H1 (cell line): ENCODE measurements around the gene EMX1. TPM values are rescaled to one million over a fixed set of nuclear protein-coding genes. Genes with fewer than 3 reads are reported as not detected.
A peak's percentile ranks its signal among the peaks of the same experiment; 100 is the strongest.

ENCODE experiments used
- ASH2L ChIP-seq: fragments of 200-600, 300-600 bp; sonication (generic); IDR thresholded peaks from one replicate; pipeline ENCODE4 v1.7.1; 2017; ENCODE audit warnings: low read length
- CBX5 ChIP-seq: fragments of 300-800, 300-1000 bp; sonication (generic); IDR thresholded peaks from 2 replicates; pipeline ENCODE4 v1.7.1; 2016; ENCODE audit warnings: antibody characterized with exemption, low read length, low read depth
- CEBPB ChIP-seq: IDR thresholded peaks from 2 replicates; pipeline ENCODE4 v1.6.1; 2012; ENCODE audit warnings: low read depth, low read length
- EZH2 ChIP-seq: fragments of 200-600 bp; sonication (generic); IDR thresholded peaks from 2 replicates; pipeline ENCODE4 v1.7.1; 2012; ENCODE audit warnings: low read depth, mild to moderate bottlenecking, moderate library complexity, low read length, inconsistent platforms; ENCODE audit not compliant: severe bottlenecking
- GABPA ChIP-seq: IDR thresholded peaks from 2 replicates; pipeline ENCODE4 v1.6.1; 2011; ENCODE audit warnings: mild to moderate bottlenecking, low read length, moderate library complexity, borderline replicate concordance; ENCODE audit not compliant: insufficient read depth
- HDAC2 ChIP-seq, 2 experiments: fragments of 300-600 bp in 1 of 2; sonication (generic) in 1 of 2; IDR thresholded peaks; 2 replicates each; pipeline ENCODE4 v1.6.1; 2011 to 2012; ENCODE audit warnings: low read depth in 2 of 2, low read length in 2 of 2, mild to moderate bottlenecking in 2 of 2, moderate library complexity in 2 of 2, borderline replicate concordance in 1 of 2, inconsistent platforms in 1 of 2
- HDAC6 ChIP-seq: IDR thresholded peaks from one replicate; pipeline ENCODE4 v1.7.1; 2012; ENCODE audit warnings: low read depth, mild to moderate bottlenecking, inconsistent platforms, low read length, moderate library complexity
- JUN ChIP-seq: IDR thresholded peaks from 2 replicates; pipeline ENCODE4 v1.6.1; 2011; ENCODE audit warnings: low read depth, mild to moderate bottlenecking, improper control_type of control experiment, low read length
- JUND ChIP-seq: IDR thresholded peaks from 2 replicates; pipeline ENCODE4 v1.6.1; 2011; ENCODE audit warnings: mild to moderate bottlenecking, improper control_type of control experiment, low read length
- KDM4A ChIP-seq: IDR thresholded peaks from one replicate; pipeline ENCODE4 v1.7.1; 2012; ENCODE audit warnings: low read depth, mild to moderate bottlenecking, moderate library complexity, low read length, inconsistent platforms; ENCODE audit not compliant: severe bottlenecking
- POLR2A ChIP-seq, 2 experiments: IDR thresholded peaks; 1 replicate in 1 of 2; 2 replicates in 1 of 2; pipeline ENCODE4 v1.6.1; 2011; ENCODE audit warnings: low read depth in 2 of 2, low read length in 2 of 2, mild to moderate bottlenecking in 2 of 2; ENCODE audit errors: control extremely low read depth in 1 of 2
- POU5F1 ChIP-seq: IDR thresholded peaks from 2 replicates; pipeline ENCODE4 v1.6.1; 2011; ENCODE audit warnings: low read depth, mild to moderate bottlenecking, low read length, moderate library complexity
- RAD21 ChIP-seq, 2 experiments: IDR thresholded peaks in 1 of 2; conservative IDR thresholded peaks in 1 of 2; 2 replicates each; pipeline ENCODE4 v1.6.1; 2011; ENCODE audit warnings: low read depth in 2 of 2, low read length in 2 of 2, improper control_type of control experiment in 1 of 2, inconsistent platforms in 1 of 2, mild to moderate bottlenecking in 1 of 2, moderate library complexity in 1 of 2
- RBBP5 ChIP-seq: IDR thresholded peaks from 2 replicates; pipeline ENCODE4 v1.7.1; 2012; ENCODE audit warnings: low read depth, mild to moderate bottlenecking, inconsistent platforms, low read length, moderate library complexity, borderline replicate concordance
- SAP30 ChIP-seq: fragments of 300-600 bp; sonication (generic); IDR thresholded peaks from 2 replicates; pipeline ENCODE4 v1.7.1; 2012; ENCODE audit warnings: low read length, moderate library complexity, mild to moderate bottlenecking, inconsistent platforms; ENCODE audit not compliant: insufficient read depth, insufficient replicate concordance
- SRF ChIP-seq: IDR thresholded peaks from 2 replicates; pipeline ENCODE4 v1.6.1; 2011; ENCODE audit warnings: mild to moderate bottlenecking, low read depth, low read length, moderate library complexity
- SUZ12 ChIP-seq: fragments of 200-600 bp; sonication (generic); IDR thresholded peaks from 2 replicates; pipeline ENCODE4 v1.6.1; 2012; ENCODE audit warnings: mild to moderate bottlenecking, inconsistent platforms, low read length, moderate library complexity, mixed read lengths
- TAF1 ChIP-seq: IDR thresholded peaks from 2 replicates; pipeline ENCODE4 v1.6.1; 2011; ENCODE audit warnings: mild to moderate bottlenecking, low read depth, low read length
- YY1 ChIP-seq: IDR thresholded peaks from 2 replicates; pipeline ENCODE4 v1.6.1; 2011; ENCODE audit warnings: low read depth, mild to moderate bottlenecking, low read length
- polyA plus RNA-seq, 7 experiments: library from polyadenylated mRNA; depleted of rRNA in 3 of 7; stranded (reverse) in 5 of 7; unstranded in 2 of 7; fragments of >200 nt in 5 of 7; fragments of 200-250 nt in 2 of 7; gene quantifications; 1 replicate in 5 of 7; 2 replicates in 1 of 7; 4 replicates in 1 of 7; pipeline versions ENCODE4 v1.2.1 to v1.2.3, GENCODE V29; 2011 to 2013; ENCODE audit warnings: missing spikeins in 2 of 7, mixed read lengths in 2 of 7
- total RNA-seq: library from RNA; stranded (reverse); fragmentation: NEBNext Ultra II Directional; extraction: Animal tissue kit (Norgen Biotek cat#: 25700); gene quantifications from 2 replicates; pipeline ENCODE4 v1.2.1, GENCODE V29; 2021
- TF ChIP-seq, protein P1 (sequence below): IDR thresholded peaks from 2 replicates; pipeline ENCODE4 v1.6.1; 2012; ENCODE audit warnings: low read length, inconsistent platforms
- TF ChIP-seq, protein P2 (sequence below): IDR thresholded peaks from 2 replicates; pipeline ENCODE4 v1.6.1; 2011; ENCODE audit warnings: low read length, improper control_type of control experiment

Gene EMX1
- total and polyA plus RNA-seq, 2 of the 8 experiments (the other 6 are each of a cell fraction or from before 2014, with no cell fraction given), result 2.4 to 4.9 TPM

DNA sequence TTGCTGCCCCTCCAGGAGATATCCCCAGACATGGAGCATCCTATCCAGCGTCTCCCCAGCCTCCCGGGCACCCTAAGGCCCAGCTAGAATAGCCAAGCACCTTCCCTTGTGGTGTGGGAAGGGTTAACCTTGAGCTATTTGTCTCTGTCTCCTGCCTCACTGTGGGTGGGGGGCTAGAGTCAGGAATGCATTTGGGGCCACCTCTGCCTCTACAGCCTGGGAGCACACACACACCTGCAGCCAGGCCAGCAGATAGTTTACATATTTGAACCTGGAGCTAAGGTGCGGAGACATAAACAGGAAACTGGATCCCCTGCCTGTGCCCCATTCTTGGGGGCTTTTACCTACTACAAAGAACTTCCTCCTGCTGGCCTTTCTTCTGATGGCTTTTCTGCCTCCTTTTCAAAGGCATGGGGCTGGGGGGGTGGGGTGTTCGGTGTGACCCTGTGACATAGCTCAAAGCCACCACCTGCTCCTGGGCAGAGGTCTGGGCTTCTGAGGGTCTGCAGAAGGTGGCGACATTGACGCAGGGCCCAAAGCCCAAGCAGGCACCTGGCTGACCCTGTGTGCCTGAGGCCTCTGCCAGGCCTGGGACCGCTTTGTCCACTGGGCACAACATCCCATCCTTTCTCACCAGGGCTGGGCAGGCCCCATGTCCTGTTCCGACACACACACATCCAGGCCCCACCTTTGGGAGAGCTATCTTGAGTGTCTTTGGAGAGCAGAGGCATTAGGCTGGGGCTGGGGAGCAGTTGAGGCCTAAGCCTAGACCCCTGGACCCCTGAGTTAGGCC is 34.2 kb downstream of the EMX1 start (continued):
- TF ChIP-seq CEBPB, result no peak
- no peak for TF ChIP-seq JUN
- no peak for TF ChIP-seq ASH2L
- TF ChIP-seq RAD21 (IDR thresholded peaks at IDR 0.05 in 1 of 2, conservative IDR thresholded peaks at IDR 0.05 in 1 of 2; ENCODE audit: low read depth in 2 of 2, low read length in 2 of 2), result 0 out of 4 replicates have a peak, but pooled peaks of 1 of the 2 experiments have one; percentile 1
- TF ChIP-seq, protein P1, sequence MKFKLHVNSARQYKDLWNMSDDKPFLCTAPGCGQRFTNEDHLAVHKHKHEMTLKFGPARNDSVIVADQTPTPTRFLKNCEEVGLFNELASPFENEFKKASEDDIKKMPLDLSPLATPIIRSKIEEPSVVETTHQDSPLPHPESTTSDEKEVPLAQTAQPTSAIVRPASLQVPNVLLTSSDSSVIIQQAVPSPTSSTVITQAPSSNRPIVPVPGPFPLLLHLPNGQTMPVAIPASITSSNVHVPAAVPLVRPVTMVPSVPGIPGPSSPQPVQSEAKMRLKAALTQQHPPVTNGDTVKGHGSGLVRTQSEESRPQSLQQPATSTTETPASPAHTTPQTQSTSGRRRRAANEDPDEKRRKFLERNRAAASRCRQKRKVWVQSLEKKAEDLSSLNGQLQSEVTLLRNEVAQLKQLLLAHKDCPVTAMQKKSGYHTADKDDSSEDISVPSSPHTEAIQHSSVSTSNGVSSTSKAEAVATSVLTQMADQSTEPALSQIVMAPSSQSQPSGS, result no peak
- TF ChIP-seq KDM4A, result no peak
- TF ChIP-seq SUZ12, result no peak
- TF ChIP-seq GABPA, result no peak; the same call in 1 of the 2 replicates
- TF ChIP-seq CBX5, result no peak
- no peak for TF ChIP-seq EZH2
- no peak for TF ChIP-seq JUND
- no peak; the same call in none of the 2 replicates for TF ChIP-seq YY1
- TF ChIP-seq SRF, result no peak
- no peak for TF ChIP-seq SAP30
- TF ChIP-seq, protein P2, sequence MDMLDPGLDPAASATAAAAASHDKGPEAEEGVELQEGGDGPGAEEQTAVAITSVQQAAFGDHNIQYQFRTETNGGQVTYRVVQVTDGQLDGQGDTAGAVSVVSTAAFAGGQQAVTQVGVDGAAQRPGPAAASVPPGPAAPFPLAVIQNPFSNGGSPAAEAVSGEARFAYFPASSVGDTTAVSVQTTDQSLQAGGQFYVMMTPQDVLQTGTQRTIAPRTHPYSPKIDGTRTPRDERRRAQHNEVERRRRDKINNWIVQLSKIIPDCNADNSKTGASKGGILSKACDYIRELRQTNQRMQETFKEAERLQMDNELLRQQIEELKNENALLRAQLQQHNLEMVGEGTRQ, result no peak
- TF ChIP-seq TAF1, result no peak
- TF ChIP-seq HDAC2 (IDR thresholded peaks at IDR 0.05; ENCODE audit: borderline replicate concordance in 1 of 2, low read depth in 2 of 2, low read length in 2 of 2), result peak; percentile 36 to 74; a peak in 2 of 4 replicates
- 0 out of 2 replicates have a peak, but pooled peaks have one; percentile 34 for TF ChIP-seq RBBP5
- TF ChIP-seq HDAC6, result no peak
- TF ChIP-seq POU5F1, result no peak
- peak in 1 of 2 experiments; percentile 55; a peak in 2 of 3 replicates for TF ChIP-seq POLR2A (IDR thresholded peaks at IDR 0.05; ENCODE audit: control extremely low read depth in 1 of 2, low read depth in 2 of 2, low read length in 2 of 2)
